Endodermal cell (in vitro differentiated cells): ENCODE data around the gene GALNT17. TPM values are rescaled to one million over a fixed set of nuclear protein-coding genes. Genes with fewer than 3 reads are reported as not detected.

Source experiments
- DNase-seq: peaks from one replicate; pipeline ENCODE4 v3.0.0-alpha.2; 2017
- H3K27ac ChIP-seq: 2 replicates; pipeline ENCODE4 v1.5.1; 2013; ENCODE audit warnings: mild to moderate bottlenecking, low read depth, low read length, moderate library complexity
- H3K27me3 ChIP-seq: 2 replicates; pipeline ENCODE4 v1.6.1; 2013; ENCODE audit warnings: mild to moderate bottlenecking, low read length, moderate library complexity; ENCODE audit not compliant: insufficient read depth, control insufficient read depth, poor library complexity, severe bottlenecking
- H3K36me3 ChIP-seq: 2 replicates; pipeline ENCODE4 v1.7.0; 2013; ENCODE audit warnings: mild to moderate bottlenecking, low read length, moderate library complexity; ENCODE audit not compliant: control insufficient read depth, insufficient read depth
- H3K4me1 ChIP-seq: one replicate; pipeline ENCODE4 v1.7.0; 2013; ENCODE audit warnings: low read length; ENCODE audit not compliant: control insufficient read depth, insufficient read depth
- H3K4me3 ChIP-seq: 2 replicates; pipeline ENCODE4 v1.5.1; 2013; ENCODE audit warnings: mild to moderate bottlenecking, low read length, moderate library complexity
- H3K9ac ChIP-seq: 2 replicates; pipeline ENCODE4 v1.6.1; 2013; ENCODE audit warnings: mild to moderate bottlenecking, low read length, moderate library complexity; ENCODE audit not compliant: poor library complexity, severe bottlenecking; ENCODE audit errors: extremely low read depth
- H3K9me3 ChIP-seq: 2 replicates; pipeline ENCODE4 v1.6.1; 2013; ENCODE audit warnings: mild to moderate bottlenecking, low read length, moderate library complexity; ENCODE audit not compliant: control insufficient read depth
- H3K27ac Mint-ChIP-seq: 2 replicates; pipeline ENCODE4 v1.8.0; 2020; ENCODE audit warnings: mixed read lengths
- H3K27me3 Mint-ChIP-seq: 2 replicates; pipeline ENCODE4 v1.8.0; 2021; ENCODE audit warnings: mild to moderate bottlenecking, mixed read lengths; ENCODE audit not compliant: insufficient read depth
- H3K36me3 Mint-ChIP-seq: 2 replicates; pipeline ENCODE4 v1.8.0; 2020; ENCODE audit warnings: low read depth, mixed read lengths
- H3K4me1 Mint-ChIP-seq: 2 replicates; pipeline ENCODE4 v1.8.0; 2020; ENCODE audit warnings: mixed read lengths
- H3K4me3 Mint-ChIP-seq: 2 replicates; pipeline ENCODE4 v1.8.0; 2020; ENCODE audit warnings: mild to moderate bottlenecking, moderate library complexity, mixed read lengths
- H3K9me3 Mint-ChIP-seq: 2 replicates; pipeline ENCODE4 v1.8.0; 2020; ENCODE audit warnings: mild to moderate bottlenecking, mixed read lengths
- CTCF ChIP-seq: fragments of 200-600 bp; sonication (generic); conservative IDR thresholded peaks from 2 replicates; pipeline ENCODE4 v1.5.0; 2021; ENCODE audit warnings: antibody characterized with exemption, mild to moderate bottlenecking
- whole genome bisulfite sequencing, 2 experiments: methylation state at CpG; one replicate each; pipeline versions ENCODE4 v1.1.5 to v1.1.7; 2013; ENCODE audit warnings: missing lambda C conversion rate in 2 of 2, mixed read lengths in 1 of 2; ENCODE audit not compliant: insufficient coverage in 1 of 2, insufficient read length in 1 of 2; 5-methylcytosine and 5-hydroxymethylcytosine counted together
- total RNA-seq, 2 donors: library from RNA; stranded (reverse); fragmentation: NEBNext Ultra II Directional in 1 of 2; extraction: Animal tissue kit (Norgen Biotek cat#: 25700) in 1 of 2; gene quantifications; 2 replicates in 1 of 2; 3 replicates in 1 of 2; pipeline ENCODE4 v1.2.1, GENCODE V29; 2021

The GALNT17 gene
- total RNA-seq, 2 donors from 2014 or later, result 60.4 to 61.3 TPM

- H3K4me1 Mint-ChIP-seq, result peaks cover 10% of the 10 kb centered on the region
- Histone ChIP-seq H3K27me3 (no peaks in the 10 kb centered on the region), H3K4me3 (no peak overlapping the region), H3K27ac (peak overlapping the region; percentile 68), H3K9me3 (peaks cover 34% of the 10 kb centered on the region), H3K36me3 (peaks cover 58% of the 10 kb centered on the region), H3K4me1 (peaks cover 6% of the 10 kb centered on the region), H3K9ac (no peak overlapping the region)
- peak; percentile 22 for DNase-seq
- H3K4me3 Mint-ChIP-seq, result no peak overlapping the region
- peak overlapping the region; percentile 67 for H3K27ac Mint-ChIP-seq
- no peak for TF ChIP-seq CTCF
- peaks cover 60% of the 10 kb centered on the region for H3K36me3 Mint-ChIP-seq
- H3K9me3 Mint-ChIP-seq, result peaks cover 25% of the 10 kb centered on the region
- WGBS, 2 experiments, result 15 to 50% methylated on average over 2 to 3 of the region's 3 CpGs
- no peaks in the 10 kb centered on the region for H3K27me3 Mint-ChIP-seq
Measured at GRCh38 chr7:71313553-71313952, 181.6 kb downstream of the GALNT17 start.

- DNase-seq, result peak; percentile 5
- Mint-ChIP-seq H3K4me3 (no peak overlapping the region), H3K27me3 (no peaks in the 10 kb centered on the region), H3K4me1 (peaks cover 17% of the 10 kb centered on the region), H3K9me3 (no peaks in the 10 kb centered on the region), H3K27ac (no peak overlapping the region), H3K36me3 (peaks cover 18% of the 10 kb centered on the region)
- no peak for TF ChIP-seq CTCF
- H3K27ac ChIP-seq, result no peak overlapping the region
- H3K9ac ChIP-seq, result no peak overlapping the region
- no peak overlapping the region for H3K4me3 ChIP-seq
- H3K27me3 ChIP-seq, result no peaks in the 10 kb centered on the region
- peaks cover 7% of the 10 kb centered on the region for H3K36me3 ChIP-seq
- H3K9me3 ChIP-seq, result no peaks in the 10 kb centered on the region
- peaks cover 15% of the 10 kb centered on the region for H3K4me1 ChIP-seq
- 95 to 96% methylated on average over 2 of the region's 2 CpGs for WGBS, 2 experiments
Measured at GRCh38 chr7:71320916-71321315, 189.0 kb downstream of the GALNT17 start.

GRCh38 chr7:71322201-71322600 lies 190.3 kb downstream of the GALNT17 start:
- WGBS, 2 experiments, result 94 to 97% methylated on average over 6 of the region's 6 CpGs
- H3K27me3 Mint-ChIP-seq, result no peaks in the 10 kb centered on the region
- H3K4me3 Mint-ChIP-seq, result no peak overlapping the region
- peaks cover 15% of the 10 kb centered on the region for H3K36me3 ChIP-seq
- no peak overlapping the region for H3K27ac ChIP-seq
- H3K4me1 ChIP-seq, result peaks cover 11% of the 10 kb centered on the region
- no peaks in the 10 kb centered on the region for H3K9me3 ChIP-seq
- no peak overlapping the region for H3K9ac ChIP-seq
- no peak overlapping the region for H3K27ac Mint-ChIP-seq
- H3K4me1 Mint-ChIP-seq, result peaks cover 17% of the 10 kb centered on the region
- H3K4me3 ChIP-seq, result no peak overlapping the region
- TF ChIP-seq CTCF, result no peak
- H3K9me3 Mint-ChIP-seq, result peaks cover 2% of the 10 kb centered on the region
- H3K36me3 Mint-ChIP-seq, result peaks cover 11% of the 10 kb centered on the region
- no peak for DNase-seq
- H3K27me3 ChIP-seq, result no peaks in the 10 kb centered on the region
